Adrenal gland (tissue), 5 donors: ENCODE data around the gene SKIC3.

ENCODE experiments used
- CTCF ChIP-seq, 6 experiments: fragments of 450-650 bp in 4 of 6; fragments of 200-600 bp in 2 of 6; sonication (generic) in 1 of 6; IDR thresholded peaks; 1 replicate in 5 of 6; 2 replicates in 1 of 6; pipeline versions ENCODE4 v1.5.1 to v1.8.0; 2016 to 2021; ENCODE audit warnings: antibody characterized with exemption in 6 of 6, mild to moderate bottlenecking in 2 of 6, moderate library complexity in 1 of 6
- POLR2A ChIP-seq, 2 donors: fragments of 450-650 bp; IDR thresholded peaks; one replicate each; pipeline ENCODE4 v1.6.1; 2017; ENCODE audit warnings: antibody characterized with exemption in 2 of 2, mild to moderate bottlenecking in 2 of 2, moderate library complexity in 1 of 2
- donor health status: DM: no; HTN: no; CAD: no.

GRCh38 chr5:95524423-95524822 lies 30.4 kb downstream of the SKIC3 start:
- TF ChIP-seq CTCF (IDR thresholded peaks at IDR 0.05) (no peak), POLR2A (IDR thresholded peaks at IDR 0.05) (no peak)
